Measurements from ENCODE around the gene INMT. TPM values are rescaled to one million over a fixed set of nuclear protein-coding genes. Genes with fewer than 3 reads are reported as not detected.

The INMT gene
- total RNA-seq, 1 experiment from 2014 or later, result 3.3 TPM

GRCh38 chr7:30728591-30729100, 23.3 kb upstream of the INMT start:
- no TSS peak for BruUV-seq (replicated peaks)
- Mint-ChIP-seq H3K27me3 (ENCODE audit: insufficient read depth, unreplicated experiment) (no peaks in the 10 kb centered on the region), H3K4me1 (ENCODE audit: low read depth, unreplicated experiment) (peaks cover 23% of the 10 kb centered on the region), H3K9me3 (ENCODE audit: unreplicated experiment) (peaks cover 10% of the 10 kb centered on the region), H3K27ac (ENCODE audit: unreplicated experiment) (no peak overlapping the region), H3K4me3 (ENCODE audit: unreplicated experiment) (no peak overlapping the region), H3K36me3 (ENCODE audit: insufficient read depth, unreplicated experiment) (no peaks in the 10 kb centered on the region)
- ChIA-PET POLR2A (no interaction called here), CTCF (no interaction called here)
- intact Hi-C loops (cut with micrococcal nuclease; ENCODE audit: unreplicated experiment), result no loop called here
- no peak for TF ChIP-seq CTCF (IDR thresholded peaks at IDR 0.05; ENCODE audit: insufficient read depth in 1 of 2, low read depth in 1 of 2, low read length in 1 of 2, severe bottlenecking in 1 of 2, unreplicated experiment in 1 of 2)
- DNase-seq, result no peak
- Histone ChIP-seq H3K4me3 (ENCODE audit: low read depth, low read length) (no peak overlapping the region), H3K4me1 (peaks cover 19% of the 10 kb centered on the region), H3K9me3 (no peaks in the 10 kb centered on the region), H3K36me3 (ENCODE audit: control insufficient read depth, insufficient read depth, low read length) (no peaks in the 10 kb centered on the region), H3K27me3 (replicated peaks; ENCODE audit: control insufficient read depth, insufficient read depth, low read length) (no peaks in the 10 kb centered on the region)

- DNase-seq, result no peak
- ChIA-PET CTCF (no interaction called here), POLR2A (no interaction called here)
- no peak for TF ChIP-seq CTCF (IDR thresholded peaks at IDR 0.05; ENCODE audit: insufficient read depth in 1 of 2, low read depth in 1 of 2, low read length in 1 of 2, severe bottlenecking in 1 of 2, unreplicated experiment in 1 of 2)
- Histone ChIP-seq H3K27me3 (replicated peaks; ENCODE audit: control insufficient read depth, insufficient read depth, low read length) (no peaks in the 10 kb centered on the region), H3K36me3 (ENCODE audit: control insufficient read depth, insufficient read depth, low read length) (no peaks in the 10 kb centered on the region), H3K4me3 (ENCODE audit: low read depth, low read length) (no peak overlapping the region), H3K9me3 (no peaks in the 10 kb centered on the region), H3K4me1 (peaks cover 19% of the 10 kb centered on the region)
- intact Hi-C loops (cut with micrococcal nuclease; ENCODE audit: unreplicated experiment), result no loop called here
- BruUV-seq (replicated peaks), result no TSS peak
- H3K4me3 Mint-ChIP-seq (ENCODE audit: unreplicated experiment), result no peak overlapping the region
- H3K27me3 Mint-ChIP-seq (ENCODE audit: insufficient read depth, unreplicated experiment), result no peaks in the 10 kb centered on the region
- no peaks in the 10 kb centered on the region for H3K36me3 Mint-ChIP-seq (ENCODE audit: insufficient read depth, unreplicated experiment)
- peaks cover 23% of the 10 kb centered on the region for H3K4me1 Mint-ChIP-seq (ENCODE audit: low read depth, unreplicated experiment)
- peaks cover 10% of the 10 kb centered on the region for H3K9me3 Mint-ChIP-seq (ENCODE audit: unreplicated experiment)
- H3K27ac Mint-ChIP-seq (ENCODE audit: unreplicated experiment), result no peak overlapping the region
These were observed 22.3 kb upstream of the INMT start for GRCh38 chr7:30729642-30730041.

DNA sequence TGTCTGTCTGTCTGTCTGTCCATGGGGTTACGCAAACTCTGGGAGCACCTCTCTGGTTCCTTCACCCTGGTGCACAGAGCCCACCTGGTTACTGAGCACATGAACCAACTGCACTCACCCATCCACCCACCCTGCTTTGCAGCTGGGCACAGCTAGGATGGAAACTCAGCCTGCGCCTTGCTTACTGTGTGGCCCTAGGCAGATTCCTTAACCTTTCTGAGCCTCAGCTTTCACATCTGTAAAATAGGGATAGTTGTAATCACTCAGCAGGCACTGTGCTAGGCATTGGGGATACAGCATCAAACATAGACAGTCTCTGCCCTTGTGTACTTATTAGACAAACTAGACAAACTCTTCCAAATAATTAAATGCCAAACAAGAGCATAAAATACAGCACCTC, 21.8 kb upstream of the INMT start:
- no peak overlapping the region for H3K4me3 Mint-ChIP-seq (ENCODE audit: unreplicated experiment)
- CTCF ChIA-PET, result no interaction called here
- no peaks in the 10 kb centered on the region for H3K36me3 ChIP-seq (ENCODE audit: control insufficient read depth, insufficient read depth, low read length)
- peaks cover 23% of the 10 kb centered on the region for H3K4me1 Mint-ChIP-seq (ENCODE audit: low read depth, unreplicated experiment)
- no TSS peak for BruUV-seq (replicated peaks)
- H3K4me3 ChIP-seq (ENCODE audit: low read depth, low read length), result no peak overlapping the region
- H3K27me3 ChIP-seq (replicated peaks; ENCODE audit: control insufficient read depth, insufficient read depth, low read length), result no peaks in the 10 kb centered on the region
- TF ChIP-seq CTCF (IDR thresholded peaks at IDR 0.05; ENCODE audit: insufficient read depth in 1 of 2, low read depth in 1 of 2, low read length in 1 of 2, severe bottlenecking in 1 of 2, unreplicated experiment in 1 of 2), result no peak
- H3K27me3 Mint-ChIP-seq (ENCODE audit: insufficient read depth, unreplicated experiment), result no peaks in the 10 kb centered on the region
- H3K9me3 ChIP-seq, result no peaks in the 10 kb centered on the region
- intact Hi-C loops (cut with micrococcal nuclease; ENCODE audit: unreplicated experiment), result no loop called here
- H3K9me3 Mint-ChIP-seq (ENCODE audit: unreplicated experiment), result peaks cover 10% of the 10 kb centered on the region
- no peak for DNase-seq
- peaks cover 19% of the 10 kb centered on the region for H3K4me1 ChIP-seq
- H3K36me3 Mint-ChIP-seq (ENCODE audit: insufficient read depth, unreplicated experiment), result no peaks in the 10 kb centered on the region
- POLR2A ChIA-PET, result no interaction called here
- H3K27ac Mint-ChIP-seq (ENCODE audit: unreplicated experiment), result no peak overlapping the region

Measured in Caco-2 (cell line).